Neural crest cell (in vitro differentiated cells): ENCODE measurements around the gene ETV3L. TPM values are rescaled to one million over a fixed set of nuclear protein-coding genes. Genes with fewer than 3 reads are reported as not detected.

ENCODE experiments used
- DNase-seq: peaks from one replicate; pipeline ENCODE4 v3.0.0; 2021; ENCODE audit warnings: low read depth, mixed read lengths, low spot score
- H3K27ac Mint-ChIP-seq: one replicate; pipeline ENCODE4 v1.8.0; 2021; ENCODE audit warnings: mild to moderate bottlenecking, mixed read lengths; ENCODE audit not compliant: unreplicated experiment
- H3K27me3 Mint-ChIP-seq: 2 replicates; pipeline ENCODE4 v1.8.0; 2021; ENCODE audit warnings: low read depth, mild to moderate bottlenecking, mixed read lengths
- H3K36me3 Mint-ChIP-seq: 2 replicates; pipeline ENCODE4 v1.8.0; 2021; ENCODE audit warnings: low read depth, mild to moderate bottlenecking, mixed read lengths
- H3K4me1 Mint-ChIP-seq: 2 replicates; pipeline ENCODE4 v1.8.0; 2021; ENCODE audit warnings: mixed read lengths
- H3K4me3 Mint-ChIP-seq: one replicate; pipeline ENCODE4 v1.8.0; 2021; ENCODE audit warnings: mild to moderate bottlenecking, mixed read lengths
- H3K9me3 Mint-ChIP-seq: 2 replicates; pipeline ENCODE4 v1.8.0; 2021; ENCODE audit warnings: mixed read lengths
- total RNA-seq: library from RNA; stranded (reverse); gene quantifications from 2 replicates; pipeline ENCODE4 v1.2.1, GENCODE V29; 2021
- TF ChIP-seq, protein P1 (sequence below): fragments of 200-600 bp; sonication (generic); conservative IDR thresholded peaks from 2 replicates; pipeline ENCODE4 v1.5.0; 2021; ENCODE audit warnings: antibody characterized with exemption, mild to moderate bottlenecking

ETV3L gene
- total RNA-seq, 1 donor from 2014 or later = 0.19 TPM

- Mint-ChIP-seq H3K4me1 (peaks cover 11% of the 10 kb centered on the region), H3K9me3 (peaks cover 7% of the 10 kb centered on the region), H3K27ac (no peak overlapping the region), H3K36me3 (peaks cover 3% of the 10 kb centered on the region), H3K27me3 (peaks cover 2% of the 10 kb centered on the region), H3K4me3 (no peak overlapping the region)
- TF ChIP-seq, protein P1, sequence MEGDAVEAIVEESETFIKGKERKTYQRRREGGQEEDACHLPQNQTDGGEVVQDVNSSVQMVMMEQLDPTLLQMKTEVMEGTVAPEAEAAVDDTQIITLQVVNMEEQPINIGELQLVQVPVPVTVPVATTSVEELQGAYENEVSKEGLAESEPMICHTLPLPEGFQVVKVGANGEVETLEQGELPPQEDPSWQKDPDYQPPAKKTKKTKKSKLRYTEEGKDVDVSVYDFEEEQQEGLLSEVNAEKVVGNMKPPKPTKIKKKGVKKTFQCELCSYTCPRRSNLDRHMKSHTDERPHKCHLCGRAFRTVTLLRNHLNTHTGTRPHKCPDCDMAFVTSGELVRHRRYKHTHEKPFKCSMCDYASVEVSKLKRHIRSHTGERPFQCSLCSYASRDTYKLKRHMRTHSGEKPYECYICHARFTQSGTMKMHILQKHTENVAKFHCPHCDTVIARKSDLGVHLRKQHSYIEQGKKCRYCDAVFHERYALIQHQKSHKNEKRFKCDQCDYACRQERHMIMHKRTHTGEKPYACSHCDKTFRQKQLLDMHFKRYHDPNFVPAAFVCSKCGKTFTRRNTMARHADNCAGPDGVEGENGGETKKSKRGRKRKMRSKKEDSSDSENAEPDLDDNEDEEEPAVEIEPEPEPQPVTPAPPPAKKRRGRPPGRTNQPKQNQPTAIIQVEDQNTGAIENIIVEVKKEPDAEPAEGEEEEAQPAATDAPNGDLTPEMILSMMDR = no peak
- no peak for DNase-seq
Observed at GRCh38 chr1:157050836-157051235, 48.8 kb downstream of the ETV3L start.

DNA sequence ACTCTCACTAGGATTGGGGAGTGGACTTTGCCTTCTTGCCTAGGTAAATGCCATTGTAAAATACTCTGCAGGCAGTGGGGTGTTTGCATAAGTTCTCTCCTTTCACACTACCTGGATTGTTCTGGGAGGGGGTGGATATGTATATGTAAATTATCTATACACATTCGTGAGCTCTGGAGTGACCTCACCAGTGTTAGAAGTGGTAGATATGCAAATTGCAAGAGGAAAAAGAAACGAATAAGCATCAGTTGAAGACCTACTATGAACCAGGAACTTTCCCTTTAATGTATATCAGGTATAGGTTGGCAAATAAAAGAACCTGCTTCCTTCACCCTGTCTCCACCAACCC, 52.6 kb downstream of the ETV3L start:
- peaks cover 3% of the 10 kb centered on the region for H3K36me3 Mint-ChIP-seq
- peak overlapping the region; percentile 85 for H3K4me3 Mint-ChIP-seq
- H3K27me3 Mint-ChIP-seq = peaks cover 2% of the 10 kb centered on the region
- peaks cover 4% of the 10 kb centered on the region for H3K9me3 Mint-ChIP-seq
- TF ChIP-seq, protein P1 = no peak
- DNase-seq = no peak
- H3K27ac Mint-ChIP-seq = no peak overlapping the region
- H3K4me1 Mint-ChIP-seq = peaks cover 42% of the 10 kb centered on the region

GRCh38 chr1:157045250-157046218, 54.1 kb downstream of the ETV3L start, which contains the start of gene ARHGEF11:
Gene ARHGEF11, minus strand, starts transcription at chr1:157045742. Its CDS starts 1,412 bp downstream, at chr1:157044330.
- peak within 1 kb of the TSS; percentile 94 for H3K4me3 Mint-ChIP-seq
- no peaks in the 10 kb centered on the region for H3K36me3 Mint-ChIP-seq
- peaks cover 57% of the 10 kb centered on the region for H3K4me1 Mint-ChIP-seq
- no peaks in the 10 kb centered on the region for H3K9me3 Mint-ChIP-seq
- H3K27me3 Mint-ChIP-seq = no peaks in the 10 kb centered on the region
- peak; percentile 85 for DNase-seq
- TF ChIP-seq, protein P1 = no peak
- peak within 1 kb of the TSS; percentile 95 for H3K27ac Mint-ChIP-seq

DNA sequence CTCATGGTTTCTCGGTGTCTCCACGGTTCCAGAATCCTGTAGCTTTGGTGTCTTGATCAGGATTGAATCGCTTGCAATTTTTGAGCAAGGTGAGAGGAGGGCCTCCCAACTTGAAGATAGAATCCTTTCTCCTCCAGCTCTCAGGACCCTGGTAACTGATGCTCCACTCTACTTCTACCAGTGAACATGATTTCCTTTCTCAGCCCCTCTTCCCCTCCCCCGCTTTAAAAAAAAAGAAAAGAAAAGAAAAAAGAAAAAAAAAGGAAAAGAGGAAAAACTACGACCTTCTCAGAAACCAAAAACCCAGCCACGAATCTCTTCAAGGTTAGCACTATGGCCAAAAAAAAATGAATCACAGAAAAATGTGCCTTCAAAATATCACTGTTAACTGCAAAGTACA, 55.3 kb downstream of the ETV3L start:
- Mint-ChIP-seq H3K36me3 (no peaks in the 10 kb centered on the region), H3K27me3 (no peaks in the 10 kb centered on the region), H3K4me3 (peak overlapping the region; percentile 92), H3K27ac (peak overlapping the region; percentile 1), H3K9me3 (no peaks in the 10 kb centered on the region), H3K4me1 (peaks cover 69% of the 10 kb centered on the region)
- TF ChIP-seq, protein P1 = no peak
- no peak for DNase-seq

DNA sequence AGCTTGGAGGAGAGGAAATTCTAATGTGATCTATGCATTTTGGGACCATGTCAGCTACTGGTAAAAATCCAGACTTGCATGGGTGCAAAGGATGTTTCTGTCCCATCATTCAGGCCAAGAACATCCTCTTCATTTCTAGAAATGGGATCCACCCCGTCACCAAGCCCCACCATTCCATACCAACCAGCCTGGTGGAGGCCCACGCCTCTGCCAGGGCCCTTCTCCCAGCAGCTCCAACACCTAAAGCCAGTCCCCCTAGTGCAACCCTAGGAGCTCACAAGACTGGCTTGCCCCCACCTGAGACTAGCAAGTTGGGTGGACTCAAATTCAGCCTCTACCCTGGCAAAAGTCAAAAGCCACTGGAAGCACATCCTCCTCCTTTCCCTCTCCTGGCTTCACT, 55.9 kb downstream of the ETV3L start:
- H3K4me3 Mint-ChIP-seq = peak overlapping the region; percentile 92
- peaks cover 76% of the 10 kb centered on the region for H3K4me1 Mint-ChIP-seq
- TF ChIP-seq, protein P1 = no peak
- no peaks in the 10 kb centered on the region for H3K9me3 Mint-ChIP-seq
- H3K27ac Mint-ChIP-seq = peak overlapping the region; percentile 58
- DNase-seq = no peak
- no peaks in the 10 kb centered on the region for H3K27me3 Mint-ChIP-seq
- H3K36me3 Mint-ChIP-seq = no peaks in the 10 kb centered on the region
